ENCODE data around the gene MOGAT3. TPM values are rescaled to one million over a fixed set of nuclear protein-coding genes. Genes with fewer than 3 reads are reported as not detected.
"Not testable (repeated sequence)": the region's sequence is repeated elsewhere in the genome, so short reads cannot be mapped to it uniquely, and the experiment has no call there.

MOGAT3 gene
- total RNA-seq, 1 donor from 2014 or later, result not detected

- not testable (repeated sequence) for DNase-seq
These were observed 3.2 kb upstream of the MOGAT3 start for GRCh38 chr7:101203740-101204738.

GRCh38 chr7:101202603-101202918 is 1.7 kb upstream of the MOGAT3 start:
- DNase-seq, result no peak

GRCh38 chr7:101201695-101202602 is 1.1 kb upstream of the MOGAT3 start:
- no peak for DNase-seq

GRCh38 chr7:101200504-101200861 is 353 bp downstream of the MOGAT3 start:
- DNase-seq, result no peak

- DNase-seq, result not testable (repeated sequence)
These were observed 1.3 kb downstream of the MOGAT3 start for GRCh38 chr7:101199522-101199921.

GRCh38 chr7:101198476-101198875 is 2.4 kb downstream of the MOGAT3 start:
- no peak for DNase-seq

GRCh38 chr7:101197991-101198390 is 2.8 kb downstream of the MOGAT3 start:
- DNase-seq, result no peak

- no peak for DNase-seq
These were observed 5.0 kb downstream of the MOGAT3 start for GRCh38 chr7:101195884-101196283.

- DNase-seq, result no peak
These were observed 11.7 kb downstream of the MOGAT3 start for GRCh38 chr7:101189109-101189508.

- DNase-seq, result no peak
These were observed 13.9 kb downstream of the MOGAT3 start for GRCh38 chr7:101186844-101187428.

- no peak for DNase-seq
These were observed 14.6 kb downstream of the MOGAT3 start for GRCh38 chr7:101186194-101186593.

GRCh38 chr7:101185258-101185839 is 15.5 kb downstream of the MOGAT3 start:
- no peak for DNase-seq

GRCh38 chr7:101180130-101180755 is 20.6 kb downstream of the MOGAT3 start, which contains the start of gene NAT16:
Gene NAT16 (minus strand): TSS chr7:101180293. CDS start chr7:101174807, 5,486 bp downstream.
- DNase-seq, result no peak

- DNase-seq, result no peak
These were observed 21.1 kb downstream of the MOGAT3 start for GRCh38 chr7:101179713-101180112.

- DNase-seq, result no peak
These were observed 21.7 kb downstream of the MOGAT3 start for GRCh38 chr7:101179117-101179516.

GRCh38 chr7:101177644-101178043 is 23.2 kb downstream of the MOGAT3 start:
- no peak for DNase-seq

- no peak for DNase-seq
These were observed 25.2 kb downstream of the MOGAT3 start for GRCh38 chr7:101175664-101176063.

GRCh38 chr7:101174322-101174854 is 26.4 kb downstream of the MOGAT3 start:
- no peak for DNase-seq

GRCh38 chr7:101173752-101174244 is 27.0 kb downstream of the MOGAT3 start:
- DNase-seq, result no peak

- peak; percentile 75 for DNase-seq
These were observed 27.7 kb downstream of the MOGAT3 start for GRCh38 chr7:101172854-101173751.

All from tongue (tissue), 2 donors.